Uterus (tissue), 2 donors: ENCODE results near the gene NOC3L.

Experiments used
- POLR2A ChIP-seq, 2 donors: fragments of 450-650 bp; IDR thresholded peaks; one replicate each; pipeline ENCODE4 v1.6.1; 2016; ENCODE audit warnings: antibody characterized with exemption in 2 of 2, mild to moderate bottlenecking in 1 of 2, moderate library complexity in 1 of 2
- TF ChIP-seq, protein P1 (sequence below), 4 experiments: fragments of 200-600 bp in 2 of 4; fragments of 450-650 bp in 2 of 4; sonication (generic) in 2 of 4; IDR thresholded peaks; one replicate each; pipeline ENCODE4 v1.5.1; 2016 to 2019; ENCODE audit warnings: antibody characterized with exemption in 4 of 4, mild to moderate bottlenecking in 2 of 4, moderate library complexity in 1 of 4

DNA sequence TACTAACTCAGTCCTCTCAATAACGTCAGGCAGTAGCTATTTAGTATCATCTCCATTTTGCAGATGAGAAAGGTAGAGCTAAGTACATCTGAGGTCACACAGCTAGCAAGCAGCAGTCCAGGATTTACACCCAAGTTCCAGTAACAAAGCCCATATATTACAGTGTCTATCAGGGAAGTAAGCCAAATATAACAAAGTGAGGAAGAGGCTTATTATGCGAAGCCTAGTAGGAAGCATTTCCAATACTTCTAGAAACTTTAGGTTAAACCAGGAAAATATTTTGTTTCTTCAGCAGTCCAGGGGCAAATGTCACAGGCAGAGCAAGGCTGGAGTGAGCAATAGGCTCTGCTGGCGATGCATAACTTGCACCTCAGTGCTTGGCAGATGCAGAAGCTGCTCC is 53.9 kb downstream of the NOC3L start:
- TF ChIP-seq, protein P1, sequence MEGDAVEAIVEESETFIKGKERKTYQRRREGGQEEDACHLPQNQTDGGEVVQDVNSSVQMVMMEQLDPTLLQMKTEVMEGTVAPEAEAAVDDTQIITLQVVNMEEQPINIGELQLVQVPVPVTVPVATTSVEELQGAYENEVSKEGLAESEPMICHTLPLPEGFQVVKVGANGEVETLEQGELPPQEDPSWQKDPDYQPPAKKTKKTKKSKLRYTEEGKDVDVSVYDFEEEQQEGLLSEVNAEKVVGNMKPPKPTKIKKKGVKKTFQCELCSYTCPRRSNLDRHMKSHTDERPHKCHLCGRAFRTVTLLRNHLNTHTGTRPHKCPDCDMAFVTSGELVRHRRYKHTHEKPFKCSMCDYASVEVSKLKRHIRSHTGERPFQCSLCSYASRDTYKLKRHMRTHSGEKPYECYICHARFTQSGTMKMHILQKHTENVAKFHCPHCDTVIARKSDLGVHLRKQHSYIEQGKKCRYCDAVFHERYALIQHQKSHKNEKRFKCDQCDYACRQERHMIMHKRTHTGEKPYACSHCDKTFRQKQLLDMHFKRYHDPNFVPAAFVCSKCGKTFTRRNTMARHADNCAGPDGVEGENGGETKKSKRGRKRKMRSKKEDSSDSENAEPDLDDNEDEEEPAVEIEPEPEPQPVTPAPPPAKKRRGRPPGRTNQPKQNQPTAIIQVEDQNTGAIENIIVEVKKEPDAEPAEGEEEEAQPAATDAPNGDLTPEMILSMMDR (IDR thresholded peaks at IDR 0.05) = no peak
- TF ChIP-seq POLR2A (IDR thresholded peaks at IDR 0.05) = no peak
